H7 (cell line): ENCODE results near the gene RNF212. TPM values are rescaled to one million over a fixed set of nuclear protein-coding genes. Genes with fewer than 3 reads are reported as not detected.
"Not testable (repeated sequence)": the region's sequence is repeated elsewhere in the genome, so short reads cannot be mapped to it uniquely, and the experiment has no call there.

Experiments
- DNase-seq: peaks from one replicate; pipeline ENCODE4 v3.0.0; 2012
- H3K27me3 ChIP-seq: 2 replicates; pipeline ENCODE4 v1.6.0; 2011; ENCODE audit warnings: mild to moderate bottlenecking, low read length; ENCODE audit not compliant: control insufficient read depth, insufficient read depth
- H3K36me3 ChIP-seq: replicated peaks from 2 replicates; pipeline ENCODE4 v1.5.1; 2011; ENCODE audit warnings: low read length; ENCODE audit not compliant: control insufficient read depth, insufficient read depth
- H3K4me3 ChIP-seq: 2 replicates; pipeline ENCODE4 v1.5.1; 2011; ENCODE audit warnings: low read depth, mild to moderate bottlenecking, control low read depth, low read length, moderate library complexity; ENCODE audit not compliant: insufficient read depth
- total RNA-seq: library from RNA; depleted of rRNA; stranded (reverse); fragments of >200 nt; shearing (Covaris generic); gene quantifications from 2 replicates; pipeline ENCODE4 v1.2.3, GENCODE V29; 2014

The RNF212 gene
- total RNA-seq, 1 experiment from 2014 or later, result 59.8 TPM

DNA sequence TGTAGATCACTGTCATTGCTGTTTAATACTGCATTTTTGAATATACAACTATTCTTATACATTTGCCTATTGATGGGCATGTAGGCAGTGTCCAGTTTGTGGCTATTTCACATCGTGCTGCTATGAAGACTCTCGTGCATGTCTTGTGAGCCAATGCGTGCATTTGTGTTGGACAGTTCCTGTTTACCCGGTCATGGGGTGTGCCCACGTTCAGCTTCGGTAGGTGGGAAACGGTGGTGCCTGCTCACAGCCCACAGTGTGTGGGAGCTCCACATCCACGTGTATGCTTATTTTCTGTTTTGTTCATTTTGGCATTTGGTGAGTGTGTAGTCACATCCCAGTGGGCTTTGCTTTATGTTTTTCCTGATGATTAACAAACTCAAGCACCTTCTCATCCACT is 19.7 kb upstream of the RNF212 start:
- H3K36me3 ChIP-seq, result no peaks in the 10 kb centered on the region
- no peak overlapping the region for H3K4me3 ChIP-seq
- no peaks in the 10 kb centered on the region for H3K27me3 ChIP-seq
- no peak for DNase-seq

DNA sequence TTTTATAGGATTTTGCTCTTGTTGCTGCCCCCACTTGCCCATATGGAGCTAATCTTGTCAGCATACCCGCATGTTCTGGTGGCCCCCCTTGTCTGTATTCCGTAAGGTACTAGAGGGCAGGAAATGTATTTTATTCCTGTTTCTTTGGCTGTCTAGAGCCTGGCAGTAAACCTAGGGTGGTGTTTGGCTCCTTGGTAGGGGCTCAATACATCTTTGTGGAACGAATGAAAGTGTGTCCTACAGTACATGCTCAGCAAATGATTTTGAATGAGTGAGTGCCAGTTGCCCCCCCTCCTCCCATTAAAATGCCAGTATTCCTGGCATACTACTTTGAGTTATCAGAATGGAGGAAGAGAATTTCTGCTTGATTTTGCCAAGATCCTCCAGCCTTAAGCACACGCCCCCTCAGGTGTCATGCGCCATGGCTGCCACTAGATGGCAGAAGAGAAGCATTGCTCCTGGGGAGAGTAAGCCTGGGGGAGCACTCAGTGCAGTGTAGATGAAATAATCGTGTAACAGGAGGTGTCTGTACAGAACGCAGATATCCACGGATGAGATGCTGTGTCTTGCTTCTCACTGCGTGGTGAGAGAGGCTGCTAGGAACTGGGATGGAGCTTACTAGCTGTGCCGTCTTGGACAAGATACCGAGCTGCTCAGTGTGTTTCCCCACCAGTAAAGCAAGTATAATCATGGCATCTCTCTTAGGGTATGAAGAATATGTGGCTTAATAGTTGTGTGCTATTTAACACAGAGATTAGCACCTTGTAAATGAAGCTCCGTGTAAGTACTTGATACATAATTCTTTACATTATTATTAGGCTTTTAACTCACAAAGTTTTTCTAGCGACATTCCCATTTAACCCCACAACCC is 17.2 kb upstream of the RNF212 start:
- no peaks in the 10 kb centered on the region for H3K27me3 ChIP-seq
- H3K36me3 ChIP-seq, result no peaks in the 10 kb centered on the region
- H3K4me3 ChIP-seq, result no peak overlapping the region
- DNase-seq, result peak; percentile 75

DNA sequence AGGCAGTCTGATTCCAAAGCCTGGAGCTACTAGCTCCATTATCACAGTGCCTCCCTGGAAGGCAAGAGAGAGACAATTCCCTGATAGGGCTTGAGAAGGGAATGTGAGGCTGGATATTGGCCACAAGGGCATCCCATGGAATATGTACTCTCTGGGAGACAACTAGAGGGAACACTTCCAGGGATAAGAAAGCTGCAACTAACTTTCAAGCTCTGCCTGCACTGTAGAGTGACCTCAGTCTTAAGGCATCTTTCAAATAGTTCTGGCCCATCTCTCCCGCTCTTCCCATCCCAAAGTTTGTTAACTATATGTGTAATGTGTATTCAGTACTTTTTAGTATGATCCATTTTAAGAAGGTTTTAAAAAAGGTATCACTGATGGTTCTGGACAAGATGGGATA is 13.1 kb upstream of the RNF212 start:
- H3K36me3 ChIP-seq, result no peaks in the 10 kb centered on the region
- H3K27me3 ChIP-seq, result no peaks in the 10 kb centered on the region
- H3K4me3 ChIP-seq, result no peak overlapping the region
- no peak for DNase-seq

DNA sequence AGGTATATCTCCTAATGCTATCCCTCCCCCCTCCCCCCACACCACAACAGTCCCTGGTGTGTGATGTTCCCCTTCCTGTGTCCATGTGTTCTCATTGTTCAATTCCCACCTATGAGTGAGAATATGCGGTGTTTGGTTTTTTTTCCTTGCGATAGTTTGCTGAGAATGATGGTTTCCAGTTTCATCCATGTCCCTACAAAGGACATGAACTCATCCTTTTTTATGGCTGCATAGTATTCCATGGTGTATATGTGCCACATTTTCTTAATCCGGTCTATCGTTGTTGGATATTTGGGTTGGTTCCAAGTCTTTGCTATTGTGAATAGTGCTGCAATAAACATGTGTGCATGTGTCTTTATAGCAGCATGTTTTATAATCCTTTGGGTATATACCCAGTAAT is 12.1 kb upstream of the RNF212 start:
- H3K27me3 ChIP-seq, H3K36me3 ChIP-seq, DNase-seq, H3K4me3 ChIP-seq: not testable (repeated sequence)

DNA sequence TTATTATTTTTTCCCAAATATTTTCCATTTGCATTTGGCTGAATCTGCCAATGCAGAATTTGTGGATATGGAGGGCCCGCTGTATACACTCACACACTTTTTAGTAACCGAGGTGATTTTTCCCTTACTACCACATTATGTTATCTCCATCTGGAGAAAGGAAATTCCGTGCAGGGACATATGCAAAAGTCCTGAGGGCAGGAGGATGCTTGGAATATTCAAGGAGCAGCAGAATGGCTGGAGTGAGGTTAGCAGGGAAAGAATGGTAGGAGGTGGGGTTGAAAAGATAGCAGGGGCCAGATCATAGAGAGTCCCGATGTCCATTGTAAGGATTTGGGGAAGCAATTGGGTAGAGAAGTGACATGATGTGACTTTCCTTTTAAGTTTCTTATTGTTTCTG is 11.5 kb upstream of the RNF212 start:
- DNase-seq, result no peak
- no peak overlapping the region for H3K4me3 ChIP-seq
- H3K36me3 ChIP-seq, result no peaks in the 10 kb centered on the region
- H3K27me3 ChIP-seq, result no peaks in the 10 kb centered on the region

DNA sequence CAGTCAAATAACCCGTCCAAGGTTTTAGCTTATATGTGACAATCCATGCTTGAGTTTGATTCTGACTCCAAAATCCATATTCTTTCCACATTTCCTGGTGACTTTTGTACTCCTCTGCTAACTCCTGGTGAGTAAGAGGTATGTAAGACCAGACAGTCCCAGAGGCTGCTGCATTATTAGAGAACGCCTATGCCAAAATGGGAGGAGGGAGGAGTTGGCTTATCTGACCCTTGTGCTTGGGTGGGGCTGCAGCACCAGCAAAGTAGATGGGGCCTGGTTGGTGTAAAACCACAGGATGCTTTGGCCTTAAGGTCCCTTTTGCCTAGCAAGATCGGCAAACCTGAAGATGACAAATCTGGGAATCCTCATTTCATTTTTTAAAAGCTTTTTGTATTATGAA is 9.1 kb upstream of the RNF212 start:
- no peaks in the 10 kb centered on the region for H3K36me3 ChIP-seq
- DNase-seq, result no peak
- no peak overlapping the region for H3K4me3 ChIP-seq
- H3K27me3 ChIP-seq, result no peaks in the 10 kb centered on the region

DNA sequence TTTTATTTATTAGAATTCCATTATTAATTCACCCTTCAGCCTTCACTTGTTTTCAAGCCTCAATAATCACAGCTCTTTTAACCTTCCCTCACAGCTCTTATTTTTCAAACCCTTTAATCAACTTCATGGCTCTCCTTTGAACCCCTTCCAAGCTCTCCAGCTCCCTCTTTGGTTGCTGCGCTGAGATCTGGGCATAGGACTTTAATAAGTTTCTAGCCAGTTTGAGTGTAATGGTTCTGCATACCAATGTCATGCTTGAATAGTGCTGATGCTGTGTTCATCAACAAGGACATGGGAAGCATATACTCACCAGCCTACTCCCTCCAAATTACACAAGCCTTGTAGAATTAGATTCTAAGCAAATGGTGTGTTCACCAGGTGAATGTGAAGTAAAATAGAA is 3.5 kb upstream of the RNF212 start:
- H3K4me3 ChIP-seq, result no peak overlapping the region
- DNase-seq, result no peak
- no peaks in the 10 kb centered on the region for H3K36me3 ChIP-seq
- H3K27me3 ChIP-seq, result peaks cover 2% of the 10 kb centered on the region; the same call in 1 of the 2 replicates

DNA sequence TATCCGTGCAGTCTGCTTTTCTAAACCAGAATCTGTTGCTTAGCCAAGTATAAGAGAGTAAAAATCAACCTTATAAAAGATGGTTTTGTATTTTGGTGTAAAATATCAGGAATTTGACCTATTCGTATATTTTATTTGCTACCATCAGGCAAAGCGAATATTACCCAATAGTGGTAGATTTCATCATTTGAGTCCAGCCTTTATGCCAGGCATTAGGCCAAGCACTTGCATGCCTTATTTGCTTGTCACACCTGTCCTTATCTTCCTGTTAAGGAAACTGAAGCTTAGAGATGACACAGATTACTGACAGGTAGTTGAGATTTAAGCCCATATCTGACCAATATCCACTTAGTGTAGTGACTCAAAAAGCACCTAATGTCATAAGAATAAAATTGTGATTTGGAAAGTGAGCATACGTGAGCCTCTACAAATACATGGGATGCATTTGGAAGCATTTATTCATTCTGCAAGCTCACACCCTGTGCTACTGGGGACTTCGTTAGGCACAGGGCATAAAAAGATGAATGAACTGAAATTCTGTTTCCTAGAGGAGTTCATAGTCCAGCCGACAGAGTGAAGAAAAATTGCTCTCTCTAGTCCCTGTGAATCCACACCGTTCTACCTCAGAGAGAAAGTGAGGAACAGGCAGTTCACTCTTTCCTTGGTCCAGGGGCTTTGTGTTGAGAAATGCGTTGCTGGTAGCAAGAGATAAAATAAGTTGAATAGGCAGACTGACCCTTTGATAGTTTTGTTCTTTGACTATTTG is 2.3 kb upstream of the RNF212 start:
- Histone ChIP-seq H3K27me3 (peaks cover 2% of the 10 kb centered on the region; the same call in 1 of the 2 replicates), H3K36me3 (no peaks in the 10 kb centered on the region), H3K4me3 (no peak overlapping the region)
- no peak for DNase-seq

DNA sequence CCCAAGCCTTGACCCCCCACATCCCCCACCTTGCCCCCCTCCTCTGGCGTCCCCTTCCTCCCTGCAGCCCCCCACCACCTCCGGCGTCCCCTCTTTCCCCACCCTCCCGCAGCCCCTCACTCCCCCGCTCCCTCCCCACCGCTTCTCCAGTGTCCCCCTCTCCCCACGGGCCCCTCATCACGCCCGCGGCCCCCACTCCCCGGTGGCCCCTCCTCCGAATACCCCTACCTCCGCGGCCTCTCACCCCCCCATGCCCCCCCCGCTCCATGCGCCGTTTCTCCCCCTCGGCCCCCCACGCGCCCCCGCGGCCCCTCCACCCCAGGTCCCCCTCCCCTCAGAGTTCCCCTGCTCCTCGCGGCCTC is 562 bp downstream of the RNF212 start:
- H3K36me3 ChIP-seq, result no peaks in the 10 kb centered on the region
- H3K4me3 ChIP-seq, result no peak overlapping the region; the same call in 1 of the 2 replicates
- H3K27me3 ChIP-seq, result peaks cover 2% of the 10 kb centered on the region; the same call in 1 of the 2 replicates

DNA sequence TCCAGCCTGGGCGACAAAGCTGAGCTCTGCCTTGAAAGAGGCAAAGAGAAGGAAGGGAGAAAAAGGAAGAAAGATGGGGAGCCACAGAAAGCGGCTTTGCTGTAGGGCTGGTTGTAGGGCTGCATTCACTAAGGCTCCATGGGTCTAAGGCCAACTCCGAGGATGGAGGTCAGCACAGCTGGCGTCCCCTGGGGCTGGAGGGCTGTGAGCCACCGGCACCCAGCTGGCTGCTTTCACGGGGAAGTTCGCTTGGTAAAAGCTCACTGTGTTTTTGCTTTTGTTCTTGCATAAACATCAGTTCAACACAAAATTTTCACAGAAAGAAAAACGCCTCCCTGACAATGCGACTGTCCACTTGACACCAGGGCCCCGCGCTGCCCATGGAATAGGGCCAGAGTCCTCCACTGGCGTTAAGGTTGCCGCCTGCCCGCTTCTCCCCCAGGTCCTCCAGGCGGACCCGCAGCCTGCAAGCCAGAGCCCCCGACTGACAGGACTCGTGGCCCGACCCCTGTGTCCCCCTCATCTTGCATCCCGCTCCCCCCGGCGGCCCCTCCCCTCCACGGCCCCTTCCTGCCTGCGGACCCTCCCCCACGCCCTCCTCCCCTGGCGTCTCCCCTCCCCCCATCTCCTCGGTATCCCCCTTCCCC is 1.1 kb downstream of the RNF212 start:
- DNase-seq, result peak; percentile 54
- peaks cover 2% of the 10 kb centered on the region; the same call in 1 of the 2 replicates for H3K27me3 ChIP-seq
- H3K4me3 ChIP-seq, result peak overlapping the region; percentile 30; the same call in 1 of the 2 replicates
- H3K36me3 ChIP-seq, result no peaks in the 10 kb centered on the region

More for the DNA sequence above, 562 bp downstream of the RNF212 start:
- DNase-seq, result peak; percentile 60

DNA sequence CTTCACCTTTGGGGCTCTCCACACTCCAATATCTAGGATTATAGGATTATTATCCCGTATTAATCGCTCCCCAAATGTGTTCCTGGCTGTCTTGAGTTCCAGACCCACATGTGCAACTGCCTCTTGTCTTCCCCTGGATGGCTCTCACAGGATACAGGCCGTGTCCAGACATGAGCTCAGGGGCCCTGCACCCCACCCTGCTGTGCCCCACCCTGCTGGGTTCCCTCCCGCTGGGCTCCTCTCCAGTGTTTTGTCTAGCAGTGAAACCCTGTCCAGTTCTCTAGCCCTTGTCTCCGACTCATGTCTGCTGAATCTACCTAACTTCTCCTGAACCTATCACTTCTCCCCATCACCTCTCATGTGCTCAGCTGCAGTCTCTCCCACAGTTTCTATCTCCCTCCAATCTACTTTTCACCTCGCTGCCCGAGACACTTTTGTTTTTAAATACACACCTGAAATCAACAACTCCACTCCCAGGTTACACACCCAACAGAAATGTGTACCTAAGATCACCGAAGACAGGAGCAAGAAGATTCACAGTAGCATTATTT is 2.0 kb downstream of the RNF212 start:
- DNase-seq, result no peak
- Histone ChIP-seq H3K36me3 (no peaks in the 10 kb centered on the region), H3K27me3 (peaks cover 2% of the 10 kb centered on the region; the same call in 1 of the 2 replicates), H3K4me3 (no peak overlapping the region)

DNA sequence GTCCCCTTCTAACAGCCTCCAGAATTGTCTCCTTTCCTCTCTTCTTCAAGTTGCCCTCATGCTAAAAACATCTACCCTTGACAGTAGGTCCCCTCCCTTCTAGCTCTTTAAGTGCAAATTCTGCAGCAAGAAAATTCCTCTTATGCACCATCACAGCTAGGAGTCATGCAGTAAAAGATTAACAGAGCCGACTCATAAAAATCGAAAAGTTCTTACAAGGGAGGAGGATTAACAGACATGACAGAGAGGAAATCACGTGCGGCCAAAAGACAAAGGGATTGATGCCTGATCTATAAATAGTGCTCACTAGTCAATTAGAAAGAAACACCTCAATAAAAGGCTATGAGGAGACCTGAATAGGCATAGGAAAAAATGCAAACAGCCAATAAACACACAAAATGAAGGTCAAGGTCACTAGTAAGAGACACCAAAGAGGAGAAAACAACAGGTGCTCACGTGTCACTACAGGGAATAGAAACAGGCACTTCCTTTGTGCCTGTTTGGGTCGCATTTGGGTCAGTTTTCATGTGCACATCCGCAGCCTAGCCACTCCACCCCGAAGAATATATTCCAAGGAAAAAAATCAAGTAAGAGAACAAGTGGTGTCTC is 3.4 kb downstream of the RNF212 start:
- Histone ChIP-seq H3K27me3 (peaks cover 2% of the 10 kb centered on the region; the same call in 1 of the 2 replicates), H3K36me3 (no peaks in the 10 kb centered on the region), H3K4me3 (no peak overlapping the region)
- DNase-seq, result no peak

DNA sequence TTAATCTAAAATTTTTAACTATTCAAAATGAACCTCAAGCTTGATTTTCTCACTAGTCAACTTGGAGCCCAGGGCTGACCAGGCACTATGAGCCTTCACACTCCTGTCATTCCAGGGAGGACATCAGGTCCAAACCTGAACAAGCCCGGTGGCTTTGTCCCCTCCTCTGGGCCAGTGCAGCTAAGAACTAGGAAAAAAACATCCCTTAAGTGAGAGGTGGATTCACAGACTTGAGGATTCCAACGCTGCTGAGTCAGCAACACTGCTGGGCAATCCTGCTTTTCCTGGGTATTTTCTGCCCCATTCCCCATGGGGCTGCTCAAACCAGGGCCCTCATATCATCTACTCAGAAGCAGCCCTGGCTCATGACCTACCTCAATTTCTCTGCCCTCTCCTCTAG is 4.0 kb downstream of the RNF212 start:
- H3K36me3 ChIP-seq, result no peaks in the 10 kb centered on the region
- peaks cover 2% of the 10 kb centered on the region; the same call in 1 of the 2 replicates for H3K27me3 ChIP-seq
- no peak overlapping the region for H3K4me3 ChIP-seq
- no peak for DNase-seq

DNA sequence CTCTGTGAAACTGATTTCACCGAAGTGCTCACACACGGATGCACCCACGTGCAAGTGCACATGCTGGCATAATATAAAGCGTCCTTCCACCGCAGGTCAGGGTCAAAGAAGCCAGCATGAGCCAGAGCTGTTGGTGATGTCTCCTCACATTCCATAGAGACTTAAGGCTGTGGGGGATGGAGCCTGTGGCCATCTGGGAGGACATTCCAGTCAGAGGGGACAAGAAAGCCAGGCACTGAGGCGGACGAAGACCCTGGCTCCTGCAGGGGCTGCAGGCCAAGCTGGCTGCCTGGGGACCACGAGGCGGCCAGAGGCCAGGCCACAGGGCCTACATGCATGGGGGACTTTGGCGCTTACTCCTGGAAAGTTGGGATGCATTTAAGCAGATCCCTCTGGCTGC is 7.7 kb downstream of the RNF212 start:
- no peaks in the 10 kb centered on the region for H3K36me3 ChIP-seq
- DNase-seq, result peak; percentile 53
- no peak overlapping the region for H3K4me3 ChIP-seq
- no peaks in the 10 kb centered on the region for H3K27me3 ChIP-seq
